ENCODE measurements around the gene RGS3. TPM values are rescaled to one million over a fixed set of nuclear protein-coding genes. Genes with fewer than 3 reads are reported as not detected.

The RGS3 gene
- polyA plus RNA-seq, 2 of the 4 experiments (the other 2 are of a cell fraction): 19.6 to 22.9 TPM

DNA sequence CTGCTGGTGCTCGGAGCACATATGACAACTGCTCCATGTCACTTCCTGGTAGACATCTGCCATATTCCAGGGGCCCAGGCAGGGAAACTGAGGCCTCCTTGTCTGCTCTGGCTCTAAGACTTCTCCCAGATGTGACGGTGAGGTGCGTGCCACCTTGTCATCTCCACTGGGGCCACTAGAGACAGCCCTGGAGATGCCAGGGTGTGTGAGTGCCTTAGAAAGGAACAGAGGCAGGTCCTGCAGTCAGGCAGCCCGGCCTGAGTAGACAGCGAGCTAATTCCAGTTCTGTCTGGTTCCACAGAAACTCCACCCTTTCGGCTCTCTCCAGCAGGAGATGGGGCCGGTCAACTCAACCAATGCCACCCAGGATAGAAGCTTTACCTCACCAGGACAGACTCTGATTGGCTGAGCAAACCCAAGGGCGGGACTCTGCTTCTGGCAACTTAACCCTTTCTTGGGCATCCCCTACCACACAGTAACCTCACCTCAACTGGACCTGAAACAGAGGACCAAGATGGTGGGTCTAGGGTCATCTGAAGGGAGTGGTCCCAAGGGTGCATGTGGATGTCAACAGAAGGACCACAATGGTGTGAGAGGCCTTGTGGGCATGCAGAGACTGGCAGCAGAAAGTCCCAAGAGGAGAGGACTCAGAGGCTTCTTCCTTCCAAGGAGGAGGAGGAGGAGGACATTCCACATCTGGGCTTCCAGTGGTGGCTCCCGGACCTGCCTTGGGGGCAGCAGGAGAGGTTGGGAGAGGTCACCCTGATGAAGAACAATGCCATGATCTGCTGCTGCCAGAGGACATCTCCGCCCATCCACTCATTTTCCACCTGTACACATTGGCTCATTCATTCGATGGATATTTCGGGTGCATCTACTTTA, 77.7 kb downstream of the RGS3 start:
- 69% methylated on average over 12 of the region's 12 CpGs for WGBS (ENCODE audit: missing lambda C conversion rate)
- Histone ChIP-seq H3K9me3 (no peaks in the 10 kb centered on the region), H3K4me1 (no peaks in the 10 kb centered on the region), H3K27ac (no peak overlapping the region), H3K4me3 (no peak overlapping the region), H3K4me2 (no peak overlapping the region)
- TF ChIP-seq HOXA7 (CRISPR knock-in tag; IDR thresholded peaks at IDR 0.05): no peak
- peak; percentile 23 to 91; a peak in 3 of 6 replicates for ATAC-seq
- no peak for FAIRE-seq
- ChIA-PET POLR2A (no interaction called here), CTCF (interaction anchor here (1.6 to 2.3 kb wide), 2 partner anchors 33 to 114 kb away, joined by 3 to 8 read pairs; no protein-coding TSS in a partner anchor)
- peak; percentile 40 to 60 for DNase-seq (ENCODE audit: low read depth in 1 of 2, low spot score in 1 of 2)

GRCh38 chr9:113542006-113542405, 78.5 kb downstream of the RGS3 start:
- ChIA-PET POLR2A (no interaction called here), CTCF (interaction anchor here (1.6 to 5.2 kb wide), 2 partner anchors 34 to 114 kb away, joined by 3 to 33 read pairs; no protein-coding TSS in a partner anchor)
- TF ChIP-seq HOXB5 (CRISPR knock-in tag; IDR thresholded peaks at IDR 0.05) (no peak), MAZ (IDR thresholded peaks at IDR 0.05; ENCODE audit: borderline replicate concordance, low read depth, low read length) (no peak), HMGXB4 (CRISPR knock-in tag; IDR thresholded peaks at IDR 0.05; ENCODE audit: borderline replicate concordance) (no peak), ZC3H11A (IDR thresholded peaks at IDR 0.05) (no peak), HEYL (CRISPR knock-in tag; IDR thresholded peaks at IDR 0.05) (no peak)
- TF ChIP-seq, protein P1, sequence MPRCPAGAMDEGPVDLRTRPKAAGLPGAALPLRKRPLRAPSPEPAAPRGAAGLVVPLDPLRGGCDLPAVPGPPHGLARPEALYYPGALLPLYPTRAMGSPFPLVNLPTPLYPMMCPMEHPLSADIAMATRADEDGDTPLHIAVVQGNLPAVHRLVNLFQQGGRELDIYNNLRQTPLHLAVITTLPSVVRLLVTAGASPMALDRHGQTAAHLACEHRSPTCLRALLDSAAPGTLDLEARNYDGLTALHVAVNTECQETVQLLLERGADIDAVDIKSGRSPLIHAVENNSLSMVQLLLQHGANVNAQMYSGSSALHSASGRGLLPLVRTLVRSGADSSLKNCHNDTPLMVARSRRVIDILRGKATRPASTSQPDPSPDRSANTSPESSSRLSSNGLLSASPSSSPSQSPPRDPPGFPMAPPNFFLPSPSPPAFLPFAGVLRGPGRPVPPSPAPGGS (IDR thresholded peaks at IDR 0.05): no peak
- FAIRE-seq (no peak), ATAC-seq (no peak), DNase-seq (ENCODE audit: low read depth in 1 of 2, low spot score in 1 of 2) (no peak)
- WGBS (ENCODE audit: missing lambda C conversion rate): 90% methylated on average over 7 of the region's 7 CpGs
- Histone ChIP-seq H3K9me3 (no peaks in the 10 kb centered on the region), H3K4me2 (no peak overlapping the region), H3K4me1 (no peaks in the 10 kb centered on the region), H3K27ac (no peak overlapping the region), H3K4me3 (no peak overlapping the region)

- TF ChIP-seq FOXS1 (CRISPR knock-in tag; IDR thresholded peaks at IDR 0.05) (no peak), JUN (IDR thresholded peaks at IDR 0.05) (no peak), USF2 (IDR thresholded peaks at IDR 0.05) (no peak), E2F6 (IDR thresholded peaks at IDR 0.05; ENCODE audit: borderline replicate concordance, low read depth) (no peak), GATA3 (IDR thresholded peaks at IDR 0.05; ENCODE audit: borderline replicate concordance) (no peak), CTCF (IDR thresholded peaks at IDR 0.05) (no peak), HOXB13 (CRISPR knock-in tag; IDR thresholded peaks at IDR 0.05; ENCODE audit: low read depth) (no peak), HEYL (CRISPR knock-in tag; IDR thresholded peaks at IDR 0.05) (no peak), ZFP36 (IDR thresholded peaks at IDR 0.05; ENCODE audit: borderline replicate concordance, partially characterized antibody) (no peak)
- WGBS (ENCODE audit: missing lambda C conversion rate): 94% methylated on average over 3 of the region's 5 CpGs
- ATAC-seq: no peak
- Histone ChIP-seq H3K4me3 (no peak overlapping the region), H3K4me2 (no peak overlapping the region), H3K4me1 (no peaks in the 10 kb centered on the region), H3K9me3 (no peaks in the 10 kb centered on the region), H3K27ac (no peak overlapping the region)
- FAIRE-seq: no peak
- no peak for DNase-seq (ENCODE audit: low read depth in 1 of 2, low spot score in 1 of 2)
- POLR2A ChIA-PET: no interaction called here
- CTCF ChIA-PET: interaction anchor here (1.0 to 5.2 kb wide), 3 partner anchors 88 to 114 kb away, joined by 4 to 33 read pairs (median 6); no protein-coding TSS in a partner anchor
Observed at GRCh38 chr9:113542741-113543140, 79.2 kb downstream of the RGS3 start.

All from A549 (cell line).